Retinal pigment epithelial cell (primary cell): Measurements from ENCODE around the gene SNX11.

Experiments
- DNase-seq: peaks from one replicate; pipeline ENCODE4 v3.0.0-alpha.2; 2010; ENCODE audit warnings: low read depth
- H3K4me3 ChIP-seq: 2 replicates; pipeline ENCODE4 v1.5.1; 2011; ENCODE audit warnings: mild to moderate bottlenecking, low read length, control low read depth, moderate library complexity
- TF ChIP-seq, protein P1 (sequence below): conservative IDR thresholded peaks from 2 replicates; pipeline ENCODE4 v1.5.1; 2011; ENCODE audit warnings: low read depth, low read length, control low read depth, inconsistent platforms

The SNX11 gene

DNA sequence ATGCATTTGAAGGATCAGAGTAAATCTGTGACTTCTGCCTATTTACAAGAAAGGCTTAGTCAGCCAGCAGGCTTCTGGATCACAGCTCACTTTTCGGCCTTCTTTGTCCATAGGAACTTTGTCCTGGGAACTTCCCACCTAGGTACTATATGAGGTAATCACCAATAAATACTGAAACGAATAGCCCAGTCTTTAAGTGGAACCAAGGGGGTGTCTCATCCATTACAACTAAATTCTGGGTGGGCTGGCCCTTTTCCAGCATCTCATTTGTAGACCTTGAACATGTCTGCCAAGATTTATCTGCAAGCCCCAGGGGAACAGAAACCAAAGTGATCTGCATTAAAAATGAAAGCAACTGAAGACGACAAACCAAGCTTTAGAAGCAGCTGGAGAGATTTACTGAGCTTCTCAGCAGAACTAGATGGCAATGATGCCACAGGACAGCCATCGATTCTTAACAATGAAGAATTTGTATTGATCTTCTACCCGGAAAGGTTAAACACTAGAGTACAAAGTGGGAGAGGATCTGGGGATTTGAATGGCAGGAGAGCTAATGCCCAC is 55.5 kb downstream of the SNX11 start:
- DNase-seq: no peak
- no peak overlapping the region for H3K4me3 ChIP-seq
- TF ChIP-seq, protein P1, sequence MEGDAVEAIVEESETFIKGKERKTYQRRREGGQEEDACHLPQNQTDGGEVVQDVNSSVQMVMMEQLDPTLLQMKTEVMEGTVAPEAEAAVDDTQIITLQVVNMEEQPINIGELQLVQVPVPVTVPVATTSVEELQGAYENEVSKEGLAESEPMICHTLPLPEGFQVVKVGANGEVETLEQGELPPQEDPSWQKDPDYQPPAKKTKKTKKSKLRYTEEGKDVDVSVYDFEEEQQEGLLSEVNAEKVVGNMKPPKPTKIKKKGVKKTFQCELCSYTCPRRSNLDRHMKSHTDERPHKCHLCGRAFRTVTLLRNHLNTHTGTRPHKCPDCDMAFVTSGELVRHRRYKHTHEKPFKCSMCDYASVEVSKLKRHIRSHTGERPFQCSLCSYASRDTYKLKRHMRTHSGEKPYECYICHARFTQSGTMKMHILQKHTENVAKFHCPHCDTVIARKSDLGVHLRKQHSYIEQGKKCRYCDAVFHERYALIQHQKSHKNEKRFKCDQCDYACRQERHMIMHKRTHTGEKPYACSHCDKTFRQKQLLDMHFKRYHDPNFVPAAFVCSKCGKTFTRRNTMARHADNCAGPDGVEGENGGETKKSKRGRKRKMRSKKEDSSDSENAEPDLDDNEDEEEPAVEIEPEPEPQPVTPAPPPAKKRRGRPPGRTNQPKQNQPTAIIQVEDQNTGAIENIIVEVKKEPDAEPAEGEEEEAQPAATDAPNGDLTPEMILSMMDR: no peak

DNA sequence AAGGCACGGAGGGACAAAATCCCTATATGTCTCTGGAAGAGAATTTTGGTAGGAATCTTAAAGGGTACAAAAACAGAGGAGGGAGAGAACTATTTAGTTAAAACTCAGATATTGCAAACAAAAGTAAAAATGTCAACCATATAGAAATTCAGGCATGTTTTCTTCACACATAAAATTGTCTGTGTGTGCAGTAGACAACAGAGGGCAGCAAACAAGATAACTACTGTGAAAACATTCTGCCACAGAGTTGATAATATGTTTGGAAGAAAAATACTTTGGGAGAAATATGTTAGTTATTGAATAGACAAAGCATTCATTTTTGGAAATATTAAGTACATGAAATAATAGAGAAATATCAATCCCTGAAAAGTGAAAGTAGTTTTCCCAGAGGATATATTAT is 56.2 kb downstream of the SNX11 start:
- no peak for DNase-seq
- H3K4me3 ChIP-seq: no peak overlapping the region
- TF ChIP-seq, protein P1: no peak

DNA sequence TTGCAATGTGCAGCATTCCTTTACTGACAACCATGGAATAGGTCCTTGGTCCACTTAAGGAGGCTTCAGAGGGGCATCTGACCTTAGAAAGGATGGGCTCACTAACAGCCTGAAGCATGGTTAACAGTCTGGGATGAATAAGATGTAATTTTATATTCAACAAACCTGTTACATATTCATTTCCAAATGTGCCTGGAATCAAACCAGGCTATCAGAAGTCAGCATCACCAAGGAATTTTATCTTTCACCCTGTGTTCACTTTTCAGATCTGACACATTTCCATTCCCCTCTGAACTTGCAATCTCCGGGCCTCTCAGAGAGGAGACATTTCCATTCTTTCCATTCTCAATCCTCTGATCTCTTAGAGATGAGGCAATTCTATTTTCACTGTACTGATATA is 62.4 kb downstream of the SNX11 start:
- TF ChIP-seq, protein P1: no peak
- no peak overlapping the region for H3K4me3 ChIP-seq
- DNase-seq: no peak
